ENCODE data around the gene LCOR.

LCOR gene

DNA sequence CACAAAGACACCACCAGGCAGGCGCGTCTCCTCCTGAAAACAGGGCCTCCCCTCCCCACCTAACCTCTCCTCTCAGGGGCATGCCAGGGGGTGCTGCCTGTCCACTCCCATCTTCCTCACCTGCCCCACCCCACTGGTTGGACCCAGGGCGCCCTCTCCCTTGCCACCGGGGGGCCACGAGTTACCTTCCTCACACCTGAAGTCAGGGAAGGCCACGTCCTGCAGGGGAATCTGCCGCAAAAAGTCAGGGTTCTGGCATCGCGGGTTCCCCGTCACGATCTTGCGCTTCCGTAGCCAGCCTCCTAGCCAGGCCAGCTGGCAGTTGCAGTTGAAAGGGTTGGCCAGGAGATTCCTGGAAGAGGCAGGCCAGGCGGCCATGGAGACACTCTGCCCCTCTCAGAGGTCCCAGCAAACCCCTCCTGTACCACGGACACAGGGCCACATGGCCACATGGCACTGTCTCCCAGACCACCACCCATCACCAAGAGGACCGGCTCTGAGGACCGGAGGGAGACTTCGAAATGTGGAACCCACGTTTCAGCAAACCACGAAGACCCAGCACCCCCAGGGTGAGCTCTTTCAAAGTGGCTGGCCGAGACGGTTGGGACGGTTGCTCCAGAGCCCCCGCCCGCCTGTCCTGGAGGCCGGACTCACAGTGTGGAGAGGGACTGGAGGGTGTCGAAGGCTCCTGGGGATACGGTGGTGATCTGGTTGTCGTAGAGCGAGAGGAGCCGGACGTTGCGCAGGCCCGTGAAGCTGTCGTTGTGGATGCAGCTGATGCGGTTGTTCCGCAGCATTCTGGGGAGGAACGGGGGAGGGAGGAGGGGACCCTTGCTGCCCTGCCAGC, 210.8 kb downstream of the LCOR start:
- Histone ChIP-seq H3K9me3 (ENCODE audit: severe bottlenecking) (no peaks in the 10 kb centered on the region), H3K4me3 (ENCODE audit: severe bottlenecking) (no peak overlapping the region), H3K4me1 (ENCODE audit: insufficient read depth, poor library complexity, severe bottlenecking) (no peaks in the 10 kb centered on the region), H3K27me3 (ENCODE audit: insufficient read depth, poor library complexity, severe bottlenecking) (no peaks in the 10 kb centered on the region), H3K36me3 (ENCODE audit: low read depth) (no peaks in the 10 kb centered on the region), H3K27ac (ENCODE audit: poor library complexity, severe bottlenecking) (no peak overlapping the region)
- TF ChIP-seq, protein P1, sequence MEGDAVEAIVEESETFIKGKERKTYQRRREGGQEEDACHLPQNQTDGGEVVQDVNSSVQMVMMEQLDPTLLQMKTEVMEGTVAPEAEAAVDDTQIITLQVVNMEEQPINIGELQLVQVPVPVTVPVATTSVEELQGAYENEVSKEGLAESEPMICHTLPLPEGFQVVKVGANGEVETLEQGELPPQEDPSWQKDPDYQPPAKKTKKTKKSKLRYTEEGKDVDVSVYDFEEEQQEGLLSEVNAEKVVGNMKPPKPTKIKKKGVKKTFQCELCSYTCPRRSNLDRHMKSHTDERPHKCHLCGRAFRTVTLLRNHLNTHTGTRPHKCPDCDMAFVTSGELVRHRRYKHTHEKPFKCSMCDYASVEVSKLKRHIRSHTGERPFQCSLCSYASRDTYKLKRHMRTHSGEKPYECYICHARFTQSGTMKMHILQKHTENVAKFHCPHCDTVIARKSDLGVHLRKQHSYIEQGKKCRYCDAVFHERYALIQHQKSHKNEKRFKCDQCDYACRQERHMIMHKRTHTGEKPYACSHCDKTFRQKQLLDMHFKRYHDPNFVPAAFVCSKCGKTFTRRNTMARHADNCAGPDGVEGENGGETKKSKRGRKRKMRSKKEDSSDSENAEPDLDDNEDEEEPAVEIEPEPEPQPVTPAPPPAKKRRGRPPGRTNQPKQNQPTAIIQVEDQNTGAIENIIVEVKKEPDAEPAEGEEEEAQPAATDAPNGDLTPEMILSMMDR (IDR thresholded peaks at IDR 0.05; ENCODE audit: poor library complexity, severe bottlenecking): no peak
- no peak for DNase-seq (ENCODE audit: low spot score)
- ATAC-seq (ENCODE audit: low read depth): no peak

DNA sequence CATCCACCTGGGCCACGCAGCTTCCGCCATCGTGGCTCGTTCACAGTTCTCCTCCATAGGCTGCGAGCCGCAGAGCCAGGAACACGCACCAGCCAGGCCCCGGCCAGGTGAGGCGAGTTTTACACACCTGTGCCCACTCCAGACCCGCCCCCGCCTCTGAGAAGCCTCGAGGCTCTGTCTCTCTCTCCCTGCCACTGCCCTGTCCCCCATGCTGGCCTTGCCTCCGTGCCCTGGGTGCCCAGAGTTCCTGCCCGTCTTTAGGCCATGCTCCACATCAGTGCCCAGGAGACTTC, 211.4 kb downstream of the LCOR start:
- no peak overlapping the region for H3K27ac ChIP-seq (ENCODE audit: poor library complexity, severe bottlenecking)
- H3K9me3 ChIP-seq (ENCODE audit: severe bottlenecking): no peaks in the 10 kb centered on the region
- no peaks in the 10 kb centered on the region for H3K27me3 ChIP-seq (ENCODE audit: insufficient read depth, poor library complexity, severe bottlenecking)
- no peaks in the 10 kb centered on the region for H3K36me3 ChIP-seq (ENCODE audit: low read depth)
- ATAC-seq (ENCODE audit: low read depth) (no peak), DNase-seq (ENCODE audit: low spot score) (no peak)
- no peak overlapping the region for H3K4me3 ChIP-seq (ENCODE audit: severe bottlenecking)
- no peaks in the 10 kb centered on the region for H3K4me1 ChIP-seq (ENCODE audit: insufficient read depth, poor library complexity, severe bottlenecking)
- TF ChIP-seq, protein P1 (IDR thresholded peaks at IDR 0.05; ENCODE audit: poor library complexity, severe bottlenecking): no peak

Measured in RWPE2 (cell line).